HEK293T (cell line): ENCODE data around the gene PDIA3.

Experiments used
- CTCF ChIA-PET: fragments of 350-600 bp; formaldehyde crosslinking; extraction: SDS; loops from one replicate; lab custom pipeline; 2021; ENCODE audit warnings: antibody characterized with exemption, inconsistent platforms; lab: Yijun Ruan, JAX
- POLR2A ChIA-PET: fragments of 350-600 bp; formaldehyde crosslinking; extraction: SDS; loops from one replicate; lab custom pipeline; 2020; ENCODE audit warnings: antibody characterized with exemption, inconsistent platforms; lab: Yijun Ruan, JAX
- DNase-seq: peaks from one replicate; pipeline ENCODE4 v3.0.0; 2012; ENCODE audit warnings: mixed read lengths; ENCODE audit errors: extremely low spot score
- ARNT ChIP-seq: fragments of 450-650 bp; IDR thresholded peaks from 2 replicates; pipeline ENCODE4 v1.6.1; 2017; ENCODE audit warnings: mild to moderate bottlenecking
- BHLHE40 ChIP-seq: fragments of 450-650 bp; IDR thresholded peaks from 2 replicates; pipeline ENCODE4 v1.6.1; 2016; ENCODE audit warnings: mild to moderate bottlenecking, moderate library complexity, borderline replicate concordance
- CTBP1 ChIP-seq: fragments of 450-650 bp; IDR thresholded peaks from 2 replicates; pipeline ENCODE4 v1.6.1; 2016; ENCODE audit warnings: borderline replicate concordance
- ELF4 ChIP-seq: fragments of 450-650 bp; IDR thresholded peaks from 2 replicates; pipeline ENCODE4 v1.6.1; 2017; ENCODE audit warnings: antibody characterized with exemption
- FOXA1 ChIP-seq: fragments of 450-650 bp; IDR thresholded peaks from 2 replicates; pipeline ENCODE4 v1.6.1; 2016; ENCODE audit warnings: mild to moderate bottlenecking
- FOXK2 ChIP-seq: fragments of 450-650 bp; IDR thresholded peaks from 2 replicates; pipeline ENCODE4 v1.6.1; 2016; ENCODE audit warnings: mild to moderate bottlenecking
- FOXM1 ChIP-seq: fragments of 450-650 bp; IDR thresholded peaks from 2 replicates; pipeline ENCODE4 v1.6.1; 2017; ENCODE audit warnings: mild to moderate bottlenecking, borderline replicate concordance
- HDGF ChIP-seq: fragments of 450-650 bp; IDR thresholded peaks from 2 replicates; pipeline ENCODE4 v1.6.1; 2017; ENCODE audit warnings: antibody characterized with exemption, borderline replicate concordance
- L3MBTL2 ChIP-seq: fragments of 450-650 bp; conservative IDR thresholded peaks from 2 replicates; pipeline ENCODE4 v1.6.1; 2016; ENCODE audit warnings: mild to moderate bottlenecking
- LEF1 ChIP-seq: fragments of 450-650 bp; IDR thresholded peaks from 2 replicates; pipeline ENCODE4 v1.6.1; 2017; ENCODE audit warnings: mild to moderate bottlenecking, borderline replicate concordance
- NFRKB ChIP-seq: fragments of 450-650 bp; IDR thresholded peaks from 2 replicates; pipeline ENCODE4 v1.6.1; 2016; ENCODE audit warnings: mild to moderate bottlenecking, moderate library complexity
- SP1 ChIP-seq: fragments of 450-650 bp; IDR thresholded peaks from 2 replicates; pipeline ENCODE4 v1.6.1; 2017
- SUZ12 ChIP-seq: fragments of 450-650 bp; IDR thresholded peaks from 2 replicates; pipeline ENCODE4 v1.6.1; 2016; ENCODE audit warnings: mild to moderate bottlenecking
- TARDBP ChIP-seq: fragments of 450-650 bp; IDR thresholded peaks from 2 replicates; pipeline ENCODE4 v1.6.1; 2016
- ZNF384 ChIP-seq: fragments of 450-650 bp; IDR thresholded peaks from 2 replicates; pipeline ENCODE4 v1.6.1; 2016
- TF ChIP-seq, protein P1 (sequence below): fragments of 450-650 bp; IDR thresholded peaks from 2 replicates; pipeline ENCODE4 v1.6.1; 2016

Gene PDIA3

DNA sequence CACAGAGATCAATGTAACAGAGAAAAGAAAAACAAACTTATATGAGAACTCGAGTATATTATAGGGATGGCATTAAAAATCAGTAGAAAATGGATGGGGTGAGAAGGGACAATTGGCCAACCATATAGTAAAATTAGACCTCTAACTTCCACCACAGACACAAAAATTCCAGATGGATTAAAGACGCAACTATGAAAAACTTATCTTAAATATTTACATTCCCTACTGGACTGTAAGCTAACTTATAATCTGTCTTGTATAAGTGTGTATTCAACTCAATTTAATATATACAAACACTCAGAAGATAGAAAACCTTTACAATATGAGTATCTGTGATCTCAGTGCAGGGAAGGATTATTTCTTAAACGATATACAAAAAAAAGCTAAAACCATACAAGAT is 75.3 kb downstream of the PDIA3 start:
- no peak for TF ChIP-seq BHLHE40
- TF ChIP-seq, protein P1, sequence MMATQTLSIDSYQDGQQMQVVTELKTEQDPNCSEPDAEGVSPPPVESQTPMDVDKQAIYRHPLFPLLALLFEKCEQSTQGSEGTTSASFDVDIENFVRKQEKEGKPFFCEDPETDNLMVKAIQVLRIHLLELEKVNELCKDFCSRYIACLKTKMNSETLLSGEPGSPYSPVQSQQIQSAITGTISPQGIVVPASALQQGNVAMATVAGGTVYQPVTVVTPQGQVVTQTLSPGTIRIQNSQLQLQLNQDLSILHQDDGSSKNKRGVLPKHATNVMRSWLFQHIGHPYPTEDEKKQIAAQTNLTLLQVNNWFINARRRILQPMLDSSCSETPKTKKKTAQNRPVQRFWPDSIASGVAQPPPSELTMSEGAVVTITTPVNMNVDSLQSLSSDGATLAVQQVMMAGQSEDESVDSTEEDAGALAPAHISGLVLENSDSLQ, result no peak
- TF ChIP-seq ARNT, result no peak
- no peak for TF ChIP-seq CTBP1
- TF ChIP-seq NFRKB, result no peak
- no peak for TF ChIP-seq L3MBTL2
- no peak for TF ChIP-seq ELF4
- TF ChIP-seq TARDBP, result no peak
- TF ChIP-seq HDGF, result no peak
- TF ChIP-seq SP1, result no peak
- no peak for TF ChIP-seq FOXM1
- TF ChIP-seq FOXA1, result no peak
- TF ChIP-seq ZNF384, result no peak
- TF ChIP-seq FOXK2, result no peak
- no peak for TF ChIP-seq SUZ12
- no peak for TF ChIP-seq LEF1
- no peak for DNase-seq
- POLR2A ChIA-PET, result interaction anchor here (1.0 kb wide), 1 partner anchor 21 kb away, joined by 7 read pairs; the partner anchor contains the start of genes HYPK and SERINC4
- CTCF ChIA-PET, result interaction anchor here (0.7 kb wide), 1 partner anchor 22 kb away, joined by 4 read pairs; no protein-coding TSS in a partner anchor
